ENCODE measurements around the gene SHANK1. TPM values are rescaled to one million over a fixed set of nuclear protein-coding genes. Genes with fewer than 3 reads are reported as not detected.
"Not testable (repeated sequence)": the region's sequence is repeated elsewhere in the genome, so short reads cannot be mapped to it uniquely, and the experiment has no call there.

SHANK1 gene
- polyA plus RNA-seq, 4 donors = 5.1 to 7.2 (median 5.9) TPM

- no peak for DNase-seq (ENCODE audit: low read depth in 4 of 4, low spot score in 3 of 4)
Observed at GRCh38 chr19:50644315-50644915, 75.2 kb downstream of the SHANK1 start.

DNA sequence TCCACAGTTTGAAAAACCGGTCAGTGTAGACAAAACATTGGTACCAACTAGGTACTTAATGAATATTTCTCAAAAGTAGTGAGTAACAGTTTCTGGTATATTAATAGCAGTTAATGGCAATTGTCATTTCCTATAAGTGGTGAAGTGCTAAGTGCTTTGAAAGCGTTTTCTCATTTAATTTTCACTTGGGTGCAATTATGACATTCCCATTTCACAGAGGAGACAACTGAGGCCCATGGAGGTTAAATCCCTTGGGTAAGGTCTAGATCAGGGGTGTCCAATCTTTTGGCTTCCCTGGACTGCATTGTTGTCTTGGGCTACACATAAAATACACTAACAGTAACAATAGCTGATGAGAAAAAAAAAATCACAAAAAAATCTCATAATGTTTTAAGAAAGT lies 79.2 kb downstream of the SHANK1 start:
- DNase-seq (ENCODE audit: low read depth in 4 of 4, low spot score in 3 of 4) = no peak

DNA sequence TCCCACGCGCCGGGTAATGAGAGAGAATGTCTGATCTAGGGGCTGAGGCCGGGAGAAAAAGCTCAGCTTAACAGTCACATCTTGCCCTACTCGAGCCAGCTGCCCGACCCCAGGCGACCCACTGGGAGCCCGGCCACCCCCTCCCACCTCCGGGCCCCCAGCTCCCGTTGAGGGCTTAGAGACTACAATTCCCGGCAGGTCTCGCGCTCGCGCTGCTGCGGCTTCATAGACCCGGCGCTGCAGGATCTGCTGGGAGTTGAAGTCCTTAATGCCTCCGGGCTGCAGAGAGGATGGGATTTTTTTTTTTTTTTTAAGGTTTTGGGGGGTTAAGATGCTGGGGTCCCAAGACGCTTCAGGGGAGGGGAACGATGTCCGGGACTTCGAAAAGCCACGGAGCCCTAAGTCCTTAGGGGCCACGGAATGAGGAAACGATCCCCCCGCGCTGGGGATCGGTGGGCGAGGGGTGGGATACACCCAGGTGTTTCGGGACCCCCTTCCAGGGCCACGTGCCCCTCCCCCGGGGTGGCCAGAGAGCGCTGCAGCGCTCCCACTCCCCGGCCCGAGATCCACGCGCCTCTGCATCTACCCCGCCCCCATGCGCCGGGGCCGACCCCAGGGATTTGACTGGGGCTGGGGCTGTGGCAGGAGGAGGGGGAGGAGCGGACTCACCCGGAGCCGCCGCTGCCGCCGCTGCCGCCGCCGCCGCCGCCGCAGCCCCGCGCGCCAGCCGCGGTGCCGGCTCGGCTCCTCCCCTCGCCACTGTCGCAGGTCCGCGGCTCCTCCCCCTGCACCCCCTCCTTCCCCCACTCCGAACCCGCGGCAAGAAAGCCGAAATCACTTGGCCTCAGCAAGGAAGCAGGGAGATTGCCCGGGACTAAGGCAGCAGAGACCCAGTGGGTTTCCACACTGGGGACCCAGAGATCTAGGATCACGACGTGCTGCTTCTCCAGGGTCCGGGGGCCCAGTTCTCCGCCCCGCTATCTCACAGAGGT lies 80.2 kb downstream of the SHANK1 start, which contains the start of gene SYT3:
Gene SYT3, minus strand, starts transcription at position 761 of the 992 bp plus-strand sequence. CDS start 2,470 bp downstream, outside the sequence.
- no peak for DNase-seq (ENCODE audit: low read depth in 4 of 4, low spot score in 3 of 4)

DNA sequence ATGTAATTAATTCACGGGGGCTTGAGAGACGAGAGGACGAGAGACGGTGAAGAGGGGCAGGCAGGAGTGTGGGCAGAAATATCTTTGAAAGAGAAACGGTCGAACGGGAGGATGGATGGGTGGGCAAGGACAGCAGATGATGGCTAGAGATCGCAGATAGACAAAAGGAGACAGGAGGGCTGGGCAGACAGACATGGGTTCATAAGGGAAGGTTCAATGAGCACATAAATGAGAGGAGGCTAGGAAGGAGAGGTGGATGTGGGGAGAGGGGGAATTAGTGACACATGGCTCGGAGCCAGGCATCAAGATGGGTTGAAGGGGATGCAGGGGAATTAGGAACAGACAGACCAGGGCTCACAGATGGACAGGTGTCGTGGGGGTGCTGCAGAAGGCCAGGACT lies 81.0 kb downstream of the SHANK1 start:
- no peak for DNase-seq (ENCODE audit: low read depth in 4 of 4, low spot score in 3 of 4)

GRCh38 chr19:50636317-50637085 lies 83.1 kb downstream of the SHANK1 start:
- DNase-seq (ENCODE audit: low read depth in 4 of 4, low spot score in 3 of 4) = no peak

DNA sequence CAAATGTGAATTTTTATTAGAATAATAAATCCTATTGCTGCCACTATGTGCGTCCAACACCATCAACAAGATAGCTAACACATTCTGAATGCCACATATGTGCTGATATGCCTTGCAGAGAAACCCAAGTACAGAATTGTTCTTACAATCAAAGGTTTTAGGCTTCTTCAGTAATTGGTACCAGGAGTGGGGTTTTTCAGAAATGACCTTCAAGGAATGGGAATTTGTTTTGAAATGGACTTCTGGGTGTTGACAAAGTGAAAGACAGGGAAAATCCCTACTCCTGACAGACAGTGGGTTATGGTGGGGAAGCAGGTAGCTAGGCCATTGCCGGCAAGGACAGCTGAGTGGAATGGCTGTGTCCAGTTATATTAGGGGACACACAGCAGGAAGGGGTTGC lies 85.6 kb downstream of the SHANK1 start:
- no peak for DNase-seq (ENCODE audit: low read depth in 4 of 4, low spot score in 3 of 4)

DNA sequence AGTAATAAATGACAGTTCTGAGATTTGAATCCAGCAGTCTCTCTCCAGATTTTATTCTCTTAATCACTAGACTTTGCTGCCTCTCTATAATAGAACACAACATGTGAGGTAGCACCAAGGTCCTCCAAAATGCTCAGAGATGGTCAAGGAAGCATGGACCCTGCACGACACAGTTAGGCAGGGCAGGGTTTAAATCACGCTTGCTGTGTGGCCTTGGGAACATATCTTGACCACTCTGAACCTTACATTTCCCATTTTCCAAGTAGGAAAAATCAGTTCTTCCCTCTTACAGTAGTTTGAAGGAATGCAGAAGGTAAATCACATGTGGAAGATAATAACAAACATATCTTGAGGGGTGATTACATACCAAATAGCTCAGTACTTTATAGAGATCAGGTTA lies 86.2 kb downstream of the SHANK1 start:
- DNase-seq (ENCODE audit: low read depth in 4 of 4, low spot score in 3 of 4) = no peak

- DNase-seq (ENCODE audit: low read depth in 4 of 4, low spot score in 3 of 4) = no peak
Observed at GRCh38 chr19:50632151-50632835, 87.3 kb downstream of the SHANK1 start.

DNA sequence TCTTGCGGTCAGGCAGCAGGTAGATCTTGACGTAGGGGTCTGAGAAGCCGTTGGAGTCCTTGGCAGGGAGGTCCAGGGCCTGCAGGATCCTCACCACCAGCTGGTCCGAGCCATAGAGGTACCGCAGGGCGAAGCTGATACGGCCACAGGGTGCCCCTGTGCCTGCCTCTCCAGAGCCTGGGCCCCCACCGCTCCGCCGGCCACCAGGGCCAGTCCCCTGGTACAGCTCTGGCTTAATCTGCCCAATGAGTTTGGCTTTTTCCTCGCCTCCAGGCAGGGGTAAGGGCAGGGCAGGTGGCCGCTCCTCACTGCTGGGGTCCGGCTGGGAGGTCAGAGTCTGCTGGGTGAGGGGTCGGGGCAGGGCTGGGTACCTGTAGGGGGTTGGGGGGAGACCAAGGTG lies 89.8 kb downstream of the SHANK1 start:
- no peak for DNase-seq (ENCODE audit: low read depth in 4 of 4, low spot score in 3 of 4)

DNA sequence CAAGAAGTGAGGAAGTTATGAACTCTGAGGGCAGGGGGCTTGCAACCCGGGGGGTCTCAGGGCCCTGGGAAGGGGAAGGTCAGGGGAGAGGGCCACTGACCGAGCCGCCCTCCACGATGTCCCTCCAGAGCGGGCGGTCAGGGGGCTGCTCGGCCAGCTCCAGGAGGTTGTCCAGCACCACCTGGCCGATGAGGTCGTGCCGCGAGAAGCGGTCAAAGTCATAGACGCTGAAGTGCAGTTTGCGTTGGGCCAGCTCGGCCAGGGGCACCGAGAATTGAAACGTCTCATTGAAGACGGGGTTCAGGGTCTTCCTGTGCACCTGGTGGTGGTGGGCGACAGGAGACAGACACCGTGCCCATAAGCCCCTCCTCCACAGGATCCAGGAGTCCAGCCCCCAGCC lies 90.4 kb downstream of the SHANK1 start:
- no peak for DNase-seq (ENCODE audit: low read depth in 4 of 4, low spot score in 3 of 4)

DNA sequence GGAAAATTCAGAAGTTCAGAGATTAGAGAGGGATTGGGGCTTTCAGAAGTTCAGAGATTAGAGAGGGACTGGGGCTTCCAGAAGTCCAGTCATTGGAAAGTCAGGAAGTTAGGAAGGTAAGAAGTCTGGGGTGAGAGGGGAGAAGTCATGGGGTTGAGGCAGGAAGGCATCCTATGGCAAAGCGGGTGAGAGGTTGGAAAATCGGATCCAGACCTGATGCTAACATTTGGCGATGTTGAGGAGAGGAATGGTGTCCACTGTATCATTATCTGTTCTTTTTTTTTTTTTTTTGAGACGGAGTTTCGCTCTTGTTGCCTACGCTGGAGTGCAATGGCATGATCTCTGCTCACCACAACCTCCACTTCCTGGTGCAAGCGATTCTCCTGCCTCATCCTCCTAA lies 91.1 kb downstream of the SHANK1 start:
- no peak for DNase-seq (ENCODE audit: low read depth in 4 of 4, low spot score in 3 of 4)

DNA sequence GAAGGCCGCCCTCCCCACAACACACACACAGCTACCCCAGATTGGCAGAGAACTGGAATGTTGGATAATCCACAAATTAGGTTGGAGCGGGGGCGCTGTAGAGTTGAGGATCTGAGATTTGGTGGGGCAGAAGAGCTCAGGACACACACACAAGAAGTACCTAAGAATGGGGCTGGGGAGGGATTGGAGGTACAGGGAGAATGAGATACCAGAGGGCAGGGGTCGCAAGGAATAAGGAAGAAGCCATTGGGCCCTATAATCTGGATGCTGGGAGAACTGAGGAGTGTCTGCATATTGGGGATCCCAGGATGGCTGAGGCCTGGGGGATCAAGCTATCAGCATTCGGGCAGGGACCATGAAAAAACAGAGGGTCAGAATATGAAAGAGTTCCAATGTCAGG lies 91.5 kb downstream of the SHANK1 start:
- DNase-seq (ENCODE audit: low read depth in 4 of 4, low spot score in 3 of 4) = no peak

DNA sequence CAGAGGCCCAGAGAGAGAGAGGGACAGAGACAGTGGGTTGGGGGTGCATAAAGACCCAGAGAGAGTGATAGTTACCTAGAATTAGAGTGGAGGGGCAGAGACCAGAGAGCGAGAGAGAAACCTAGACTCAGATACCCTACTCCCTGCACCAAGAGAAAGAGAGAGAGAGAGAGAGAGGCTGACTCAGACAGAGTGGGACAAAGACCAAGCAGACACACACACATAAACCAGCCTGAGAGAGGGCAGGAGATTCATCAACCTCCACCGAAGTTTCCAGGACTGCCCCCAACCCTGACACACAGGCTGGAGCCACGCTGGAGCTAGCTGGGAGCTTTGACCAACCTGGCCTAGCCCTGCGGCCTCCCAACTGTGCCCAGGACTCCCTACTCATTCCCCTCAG lies 92.8 kb downstream of the SHANK1 start:
- DNase-seq (ENCODE audit: low read depth in 4 of 4, low spot score in 3 of 4) = no peak

DNA sequence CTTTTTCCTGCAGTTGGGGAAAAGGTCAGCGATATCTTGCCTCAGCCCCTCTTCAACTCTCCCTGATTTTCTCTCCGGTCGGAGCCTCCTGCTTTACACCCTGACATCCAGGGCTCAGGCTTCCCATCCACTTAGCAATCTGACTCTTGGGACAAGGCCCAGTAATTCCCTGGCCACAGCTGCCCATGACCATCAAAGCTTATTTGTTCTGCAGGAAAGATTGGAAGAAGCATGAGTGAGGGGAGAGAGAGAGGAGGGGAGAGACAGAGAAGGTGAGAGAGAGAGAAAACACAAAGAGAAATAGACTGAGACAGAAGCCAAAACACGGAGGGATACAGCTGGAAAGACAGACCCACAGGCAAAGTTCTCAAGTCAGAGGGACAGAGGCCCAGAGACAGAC lies 93.6 kb downstream of the SHANK1 start:
- DNase-seq (ENCODE audit: low read depth in 4 of 4, low spot score in 3 of 4) = no peak

DNA sequence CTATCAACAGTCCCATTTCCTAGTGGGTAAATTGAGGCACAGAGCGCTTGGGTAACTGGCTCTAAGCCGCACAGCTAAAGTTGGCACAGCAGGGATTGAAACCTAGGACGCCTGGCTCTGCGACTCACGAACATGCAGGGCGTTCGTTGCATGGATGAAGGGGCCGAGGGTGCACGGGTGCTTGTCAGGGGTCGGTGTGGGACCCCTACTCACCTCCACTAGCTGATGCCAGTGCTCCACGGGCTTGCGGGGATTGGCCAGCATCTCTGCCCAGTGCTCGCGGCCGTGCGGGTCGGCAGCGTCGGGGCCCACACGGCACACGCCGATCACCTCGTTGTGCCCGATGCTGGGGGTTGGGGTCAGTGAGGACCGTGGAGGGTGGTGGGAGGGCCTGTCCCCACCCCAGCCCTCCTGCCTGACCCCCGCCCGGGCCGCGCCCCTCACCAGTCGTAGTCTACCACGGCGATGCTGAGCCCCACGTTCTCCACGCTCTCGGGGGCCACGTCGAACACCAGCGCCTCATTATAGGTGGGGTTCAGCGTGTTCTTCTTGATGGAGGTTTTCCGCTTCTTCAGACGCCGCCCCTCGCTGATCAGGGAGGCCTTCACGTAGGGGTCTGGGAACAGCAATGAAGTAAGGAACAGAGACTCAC lies 94.5 kb downstream of the SHANK1 start:
- no peak for DNase-seq (ENCODE audit: low read depth in 4 of 4, low spot score in 3 of 4)

DNA sequence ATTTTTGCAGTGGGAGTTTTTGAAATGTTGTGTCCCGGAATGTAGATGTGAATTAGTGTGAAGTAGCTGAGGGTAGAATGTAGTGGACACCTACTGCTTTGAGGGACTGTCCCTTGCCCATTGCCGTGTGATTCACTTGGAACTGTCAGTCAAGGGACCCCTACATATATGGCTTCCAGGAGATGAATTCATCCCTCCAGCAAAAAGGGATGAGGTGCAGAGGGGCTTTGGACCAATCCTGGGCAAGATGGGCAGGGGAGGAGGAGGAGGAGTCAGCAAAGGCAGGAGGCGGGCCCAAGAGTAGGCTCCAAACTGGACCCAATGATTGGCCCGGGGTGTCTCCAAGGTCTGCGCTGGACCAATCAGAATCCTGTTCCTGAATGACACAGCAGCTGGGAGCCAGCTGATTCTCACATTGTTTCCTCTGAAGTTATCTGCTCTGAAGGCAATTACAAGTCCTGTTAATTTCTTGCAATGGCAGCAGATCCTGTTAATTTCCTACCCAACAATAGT lies 99.2 kb downstream of the SHANK1 start:
- DNase-seq (ENCODE audit: low read depth in 4 of 4, low spot score in 3 of 4) = not testable (repeated sequence)

DNA sequence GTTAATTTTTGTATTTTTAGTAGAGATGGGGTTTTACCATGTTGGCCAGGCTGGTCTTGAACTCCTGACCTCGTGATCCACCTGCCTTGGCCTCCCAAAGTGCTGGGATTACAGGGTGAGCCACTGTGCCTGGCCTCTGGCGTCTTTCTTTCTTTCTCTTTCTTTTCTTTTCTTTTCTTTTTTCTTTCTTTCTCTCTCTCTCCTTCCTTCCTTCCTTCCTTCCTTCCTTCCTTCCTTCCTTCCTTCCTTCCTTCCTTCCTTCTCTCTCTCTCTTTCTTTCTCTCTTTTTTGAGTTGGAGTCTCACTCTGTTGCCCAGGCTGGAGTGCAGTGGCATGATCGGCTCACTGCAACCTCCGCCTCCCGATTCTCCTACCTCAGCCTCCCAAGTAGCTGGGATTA lies 100.4 kb downstream of the SHANK1 start:
- not testable (repeated sequence) for DNase-seq (ENCODE audit: low read depth in 4 of 4, low spot score in 3 of 4)

DNA sequence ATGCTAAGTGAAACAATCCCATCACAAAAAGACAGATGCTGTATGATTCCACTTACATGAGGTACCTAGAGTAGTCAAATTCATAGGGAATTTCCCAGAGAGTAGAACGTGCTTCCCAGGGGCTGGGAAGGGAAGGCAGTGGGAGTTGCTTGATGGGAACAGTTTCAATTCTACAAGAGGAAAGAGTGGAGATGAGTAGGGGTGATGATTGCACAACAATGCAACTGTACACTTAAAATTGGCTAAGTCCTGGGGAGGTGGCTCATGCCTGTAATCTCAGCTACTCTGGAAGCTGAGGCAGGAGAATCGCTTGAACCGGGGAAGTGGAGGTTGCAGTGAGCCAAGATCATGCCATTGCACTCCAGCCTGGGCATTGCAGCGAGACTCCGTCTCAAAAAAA lies 101.2 kb downstream of the SHANK1 start:
- DNase-seq (ENCODE audit: low read depth in 4 of 4, low spot score in 3 of 4) = not testable (repeated sequence)

GRCh38 chr19:50612504-50613404 lies 106.8 kb downstream of the SHANK1 start:
- DNase-seq (ENCODE audit: low read depth in 4 of 4, low spot score in 3 of 4) = not testable (repeated sequence)
